GM18505 (cell line): ENCODE measurements around the gene TMEM260.
"Not testable (repeated sequence)": the region's sequence is repeated elsewhere in the genome, so short reads cannot be mapped to it uniquely, and the experiment has no call there.

Experiments used
- ATAC-seq: cut with Tn5 transposase; IDR thresholded peaks from one replicate; pipeline ENCODE4 v1.9.1; 2021; ENCODE audit not compliant: unreplicated experiment
- POLR2A ChIP-seq: IDR thresholded peaks from 4 replicates; pipeline ENCODE4 v1.6.1; 2011; ENCODE audit warnings: borderline replicate concordance; ENCODE audit not compliant: insufficient read depth, insufficient read length; ENCODE audit errors: extremely low read depth

TMEM260 gene

DNA sequence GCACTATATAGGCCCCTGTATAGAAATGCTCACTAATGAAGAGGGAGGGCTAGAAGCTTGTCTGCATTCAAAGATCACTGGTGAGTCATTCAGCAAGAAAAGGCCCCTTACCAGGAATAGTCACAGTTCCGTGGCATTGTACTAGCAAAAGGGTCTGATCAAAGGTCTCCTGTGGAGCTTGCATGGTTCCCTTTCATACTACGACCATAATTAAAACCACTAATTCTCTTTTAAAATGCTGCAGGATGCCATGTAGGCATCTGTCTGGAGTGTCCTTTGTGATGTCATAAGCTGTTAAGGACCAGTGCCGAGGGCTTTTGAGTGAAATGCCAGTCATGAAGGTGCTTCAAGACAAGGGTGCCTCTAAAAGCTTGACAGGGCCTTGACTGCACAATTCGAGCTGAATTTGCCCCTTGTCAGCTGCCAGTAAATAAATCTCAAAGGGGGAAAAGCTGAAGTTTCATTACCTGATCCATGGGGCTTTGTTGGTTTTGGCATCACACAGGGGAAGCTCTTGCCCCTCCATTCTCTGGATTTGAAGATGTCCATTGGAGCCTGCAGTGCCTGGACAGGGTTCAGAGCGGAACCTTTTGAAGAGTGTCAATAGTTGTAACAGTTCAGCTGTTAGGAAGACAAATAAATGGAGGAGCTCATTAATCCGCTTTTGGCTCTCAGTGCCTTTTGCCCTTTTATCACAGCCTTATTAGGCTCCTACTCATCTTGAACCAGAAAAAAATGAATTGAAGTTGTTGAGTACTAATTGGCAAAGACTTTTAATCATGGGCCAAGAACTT, 69.1 kb downstream of the TMEM260 start:
- TF ChIP-seq POLR2A = no peak
- ATAC-seq = no peak

DNA sequence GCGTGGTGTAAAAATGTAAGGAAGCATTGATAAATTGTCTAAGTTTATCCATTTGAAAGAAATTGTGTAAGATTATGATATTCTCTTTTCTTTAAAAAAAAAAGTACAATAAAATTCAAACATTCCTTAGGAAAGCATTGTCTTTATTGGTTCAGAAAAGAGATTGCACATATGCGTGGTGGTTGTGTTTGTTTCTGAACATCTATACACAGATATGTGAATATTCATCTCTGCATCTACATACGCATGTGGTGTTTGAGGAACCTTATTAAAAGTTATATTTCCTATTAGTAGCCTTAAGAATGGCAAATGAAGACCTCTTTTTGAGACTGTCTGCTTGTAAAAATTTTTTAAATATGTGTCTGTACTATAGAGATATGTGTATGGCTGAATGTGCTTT, 69.8 kb downstream of the TMEM260 start:
- ATAC-seq = no peak
- TF ChIP-seq POLR2A = no peak

DNA sequence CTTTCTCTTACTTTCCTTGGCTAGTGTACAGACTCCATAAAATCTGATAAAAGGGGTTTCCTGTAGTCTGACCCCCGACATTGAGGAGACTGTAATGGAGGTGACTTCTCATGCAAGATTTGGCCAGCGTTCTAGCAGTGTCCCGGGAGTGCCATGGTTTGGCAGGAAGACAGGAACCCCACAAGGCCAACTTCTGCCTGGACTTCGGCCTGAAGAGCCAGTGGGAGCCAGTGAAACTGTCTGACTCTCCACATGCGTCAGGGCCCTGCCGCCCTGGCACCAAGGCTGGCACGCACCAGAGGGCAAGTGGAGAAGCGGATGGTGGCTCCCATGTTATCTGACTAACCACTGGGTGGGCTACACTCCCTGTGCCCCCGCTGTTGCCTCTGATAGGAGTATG, 70.5 kb downstream of the TMEM260 start:
- no peak for TF ChIP-seq POLR2A

DNA sequence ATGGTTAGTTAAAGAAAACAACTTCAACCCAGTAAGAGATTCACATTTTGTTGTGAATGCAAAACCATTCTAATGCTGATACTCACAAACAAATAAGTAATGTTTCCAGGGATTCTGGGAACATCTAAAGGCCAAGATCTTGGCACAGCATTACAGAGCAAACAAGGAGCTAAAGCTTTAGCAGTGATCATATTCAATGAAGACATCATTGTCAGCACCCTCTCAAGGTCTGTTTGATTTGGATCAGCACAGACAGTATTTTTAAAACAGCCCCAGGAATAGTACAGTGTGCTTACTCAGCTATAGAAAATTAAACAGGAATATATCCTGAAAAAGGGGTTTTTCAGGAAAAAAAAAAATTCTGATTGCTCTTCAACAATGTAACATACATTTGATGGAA, 71.4 kb downstream of the TMEM260 start:
- no peak for ATAC-seq
- TF ChIP-seq POLR2A = no peak

More for the DNA sequence above, 70.5 kb downstream of the TMEM260 start:
- ATAC-seq = no peak

DNA sequence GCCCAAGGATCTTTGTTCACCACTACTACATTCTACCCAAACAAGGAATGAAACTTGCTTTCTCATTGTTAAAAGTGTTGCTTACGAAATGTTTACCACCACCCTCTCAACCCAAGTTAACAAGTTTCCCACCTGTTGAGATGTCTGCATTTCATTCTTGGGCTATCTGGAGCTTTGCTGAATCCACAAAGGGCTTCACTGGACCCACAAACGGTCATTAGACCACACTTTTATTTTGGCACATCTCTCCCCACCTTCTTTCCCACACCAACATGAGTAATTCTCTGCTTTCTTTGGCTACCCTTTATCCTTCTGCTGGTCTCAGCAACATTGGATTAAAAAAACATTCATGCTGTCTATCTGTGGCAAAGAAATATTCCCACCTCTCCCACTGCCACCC, 78.0 kb downstream of the TMEM260 start:
- ATAC-seq = no peak
- TF ChIP-seq POLR2A = no peak

DNA sequence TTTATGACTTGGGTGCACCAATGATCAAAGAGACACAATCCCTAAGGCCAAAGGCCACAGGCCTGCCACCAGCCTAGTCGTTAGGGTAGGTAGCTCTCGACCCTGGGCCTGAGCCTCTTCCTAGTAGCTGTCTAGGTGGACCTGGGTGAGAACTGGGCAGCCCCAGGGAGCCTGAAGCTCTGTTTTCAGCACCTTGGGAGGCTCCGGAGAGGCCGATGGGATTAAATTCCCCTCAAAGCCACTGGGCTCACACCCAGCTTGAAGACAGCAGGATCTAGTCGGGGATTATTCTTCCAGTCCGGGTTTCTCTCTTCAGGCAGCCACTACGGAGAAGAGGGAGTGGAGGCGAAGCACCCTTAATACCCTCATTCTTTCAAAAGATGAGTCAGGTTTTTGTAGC, 79.8 kb downstream of the TMEM260 start:
- ATAC-seq = no peak
- TF ChIP-seq POLR2A = no peak

DNA sequence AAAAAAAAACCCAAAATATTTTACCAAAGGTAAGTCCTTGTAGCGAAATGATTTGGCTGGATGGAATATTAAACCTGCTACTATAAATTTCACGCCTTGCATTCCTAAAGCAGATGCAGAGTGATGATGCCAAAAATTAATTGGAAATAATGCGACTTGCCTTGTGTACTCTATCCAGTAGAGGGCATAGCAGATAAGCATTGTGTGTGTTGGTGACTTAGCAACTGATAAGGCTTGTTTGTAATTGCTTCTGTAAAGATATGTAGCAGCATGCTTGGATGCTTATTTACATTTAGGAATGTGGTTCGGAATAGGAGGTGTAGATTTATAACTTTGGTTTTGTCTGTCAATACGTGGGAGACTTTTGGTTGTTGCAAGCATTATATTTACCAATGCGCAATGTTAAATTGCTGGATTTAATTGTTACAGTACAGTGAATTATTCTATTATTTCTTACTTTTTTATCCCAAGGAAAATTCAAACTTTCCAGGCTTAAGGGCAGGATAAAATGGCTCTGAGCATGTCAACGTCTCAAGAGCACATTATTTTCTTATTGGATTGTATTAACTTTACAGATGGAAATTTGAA, 80.5 kb downstream of the TMEM260 start:
- TF ChIP-seq POLR2A = no peak
- no peak for ATAC-seq

DNA sequence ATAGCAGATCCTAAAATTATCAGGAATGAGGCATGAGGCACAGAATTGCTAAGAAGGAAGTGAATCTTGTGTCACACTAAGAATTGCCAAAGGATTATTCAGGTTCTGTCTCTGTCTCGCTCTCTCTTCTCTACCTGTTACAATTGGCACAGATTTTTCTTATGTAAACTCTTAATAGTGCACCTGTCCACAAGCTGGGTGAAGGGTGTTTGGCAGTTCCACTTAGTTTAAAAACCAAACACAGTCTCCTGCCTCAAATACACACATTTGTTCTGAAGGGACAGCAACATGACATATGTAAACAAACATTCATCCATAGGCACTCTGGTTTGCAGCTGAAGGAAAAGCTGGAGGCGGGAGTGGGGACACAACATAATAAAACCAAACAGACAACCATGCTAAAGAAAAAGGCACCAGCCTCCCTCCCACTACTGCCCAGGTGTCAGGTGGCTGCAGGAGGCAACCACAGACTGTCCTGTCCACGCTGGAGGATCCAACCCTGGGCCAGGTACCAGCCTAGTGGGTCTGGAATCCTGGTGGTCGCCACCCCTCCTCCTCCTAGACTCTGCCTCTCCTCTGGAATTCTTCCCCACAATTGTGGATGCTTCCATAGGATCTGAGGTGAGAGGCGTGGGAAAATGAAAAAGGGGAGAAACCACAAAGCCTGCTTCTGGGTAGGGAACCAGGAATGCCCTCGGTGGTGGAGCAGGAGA, 81.2 kb downstream of the TMEM260 start:
- ATAC-seq = no peak
- TF ChIP-seq POLR2A = no peak

DNA sequence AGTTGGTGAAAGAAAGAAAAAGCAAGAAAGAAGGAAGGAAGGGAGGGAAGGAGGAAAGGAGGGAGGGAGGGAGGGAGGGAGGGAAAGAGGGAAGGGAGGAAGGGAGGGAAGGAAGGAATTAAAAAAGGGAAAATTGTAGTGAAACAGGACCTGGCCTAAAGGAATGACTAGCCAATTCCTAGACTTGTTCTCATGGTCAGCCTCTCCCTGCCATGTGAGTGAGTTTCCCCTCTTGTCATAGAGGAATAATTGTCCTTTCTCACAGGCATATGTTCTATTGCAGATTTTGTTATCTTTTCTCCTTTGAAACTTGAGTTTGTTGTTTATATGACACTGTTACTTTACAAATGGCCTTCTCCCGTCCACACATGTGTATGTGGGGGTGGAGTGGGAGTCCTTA, 81.9 kb downstream of the TMEM260 start:
- no peak for TF ChIP-seq POLR2A
- no peak for ATAC-seq

DNA sequence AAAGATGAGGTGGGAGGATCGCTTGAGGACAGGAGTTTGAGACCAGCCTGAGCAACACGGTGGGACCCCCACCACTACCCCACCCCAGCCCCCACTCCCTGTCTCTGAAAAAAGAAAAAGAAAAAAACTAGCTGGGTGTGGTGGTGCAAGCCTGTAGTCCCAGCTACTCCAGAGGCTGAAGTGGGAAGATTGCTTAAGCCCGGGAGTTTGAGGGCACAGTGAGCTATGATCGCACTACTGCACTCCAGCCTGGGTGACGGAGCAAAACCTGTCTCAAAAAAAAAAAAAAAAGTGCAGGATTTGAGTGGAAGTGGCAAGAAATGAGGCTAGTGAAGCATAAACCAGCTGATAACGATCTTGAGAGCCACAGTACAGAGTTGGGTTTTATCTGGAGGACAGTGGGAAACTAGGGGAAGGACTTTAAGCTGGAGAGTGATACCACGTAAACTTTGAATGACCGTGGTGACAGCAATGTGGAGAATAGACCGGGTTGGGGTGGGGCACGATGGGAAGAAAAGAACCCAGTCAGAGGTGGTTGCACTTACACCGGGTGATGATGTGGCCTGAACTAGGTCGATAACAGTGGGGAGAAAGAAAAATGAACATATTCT, 85.3 kb downstream of the TMEM260 start:
- ATAC-seq = no peak
- TF ChIP-seq POLR2A = no peak

DNA sequence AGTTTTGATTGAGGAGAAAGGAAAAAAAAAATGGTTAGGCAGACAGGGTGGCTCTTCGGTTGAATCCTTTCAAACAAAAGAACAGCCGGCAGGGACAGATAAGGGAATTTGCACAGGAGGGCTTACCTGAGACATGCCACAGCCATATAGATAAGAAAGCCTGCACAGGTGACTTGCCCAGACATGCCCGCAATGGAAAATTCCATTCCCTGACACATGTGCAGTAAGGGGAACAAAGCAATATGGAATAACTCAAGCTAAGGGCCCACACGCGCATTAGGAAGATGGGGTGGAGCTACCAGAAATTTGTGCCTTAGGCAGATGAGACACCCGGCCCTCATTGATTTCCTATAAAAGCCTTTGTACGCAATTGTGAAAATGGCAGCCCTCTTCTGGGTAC, 86.7 kb downstream of the TMEM260 start:
- TF ChIP-seq POLR2A = no peak
- no peak for ATAC-seq

DNA sequence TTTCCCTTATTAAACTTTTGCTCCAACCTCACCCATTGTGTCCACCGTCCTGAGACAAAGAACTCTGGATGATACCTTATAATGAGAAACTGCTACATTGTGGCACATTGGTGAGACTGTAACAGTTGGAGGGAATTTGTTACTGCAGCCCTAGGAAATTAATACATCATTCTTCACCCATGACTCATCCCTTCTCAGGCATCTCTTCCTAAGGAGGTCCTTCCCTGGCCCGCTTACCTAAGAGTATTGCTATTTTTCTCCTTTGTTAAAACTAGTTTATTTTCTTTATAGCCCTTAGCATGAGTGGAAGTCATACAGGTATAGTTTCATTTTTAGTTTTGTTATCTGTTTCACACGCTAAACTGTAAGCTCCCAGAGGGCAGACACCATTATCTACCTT, 87.1 kb downstream of the TMEM260 start:
- no peak for TF ChIP-seq POLR2A
- ATAC-seq = no peak

DNA sequence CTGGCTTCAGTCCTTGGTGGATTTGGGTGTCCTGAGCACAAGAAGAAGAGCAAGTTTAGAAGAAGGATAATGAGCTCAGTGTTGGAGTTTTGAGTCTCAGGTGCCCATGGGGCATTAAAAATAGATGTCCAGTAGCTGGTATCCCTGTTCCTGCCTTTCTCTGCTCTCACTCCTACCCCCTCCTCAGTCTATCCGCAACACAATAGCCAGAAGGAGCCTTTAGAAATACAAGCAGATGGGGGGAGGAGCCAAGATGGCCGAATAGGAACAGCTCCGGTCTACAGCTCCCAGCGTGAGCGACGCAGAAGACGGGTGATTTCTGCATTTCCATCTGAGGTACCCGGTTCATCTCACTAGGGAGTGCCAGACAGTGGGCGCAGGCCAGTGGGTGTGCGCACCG, 87.7 kb downstream of the TMEM260 start:
- ATAC-seq = not testable (repeated sequence)

DNA sequence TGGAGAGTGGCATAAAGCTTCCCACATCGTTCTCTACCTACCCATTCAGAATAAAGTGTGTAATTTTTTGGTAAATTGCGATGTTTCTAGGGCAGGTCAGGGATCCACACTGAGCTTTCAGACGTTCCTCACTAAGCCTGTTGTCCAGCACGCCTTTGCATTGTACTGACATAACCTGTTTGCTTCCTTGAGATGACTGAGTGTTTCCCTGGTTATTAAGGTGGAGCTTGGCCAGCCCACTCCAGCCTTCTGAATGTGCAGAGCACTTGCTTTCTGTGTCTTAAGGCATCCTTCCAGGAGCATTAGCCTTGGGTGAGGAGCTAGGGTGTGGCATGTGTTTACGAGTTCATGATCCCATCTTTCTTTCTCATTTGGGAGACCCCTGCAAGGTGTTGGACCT, 96.4 kb downstream of the TMEM260 start:
- no peak for TF ChIP-seq POLR2A
- no peak for ATAC-seq
